KMS-11 (cell line): ENCODE results near the gene TAX1BP1.

Experiments
- H2AFZ ChIP-seq: fragments of 200-600 bp; sonication (generic); 2 replicates; pipeline ENCODE4 v1.6.1; 2016; ENCODE audit warnings: antibody characterized with exemption, mixed run types, low read depth
- H3K27ac ChIP-seq: fragments of 200-600 bp; sonication (generic); 2 replicates; pipeline ENCODE4 v1.6.1; 2016; ENCODE audit warnings: mild to moderate bottlenecking, mixed run types
- H3K27me3 ChIP-seq: fragments of 200-600 bp; sonication (generic); 2 replicates; pipeline ENCODE4 v1.6.1; 2017; ENCODE audit warnings: mild to moderate bottlenecking, low read depth, mixed run types, moderate library complexity; ENCODE audit not compliant: insufficient read depth
- H3K36me3 ChIP-seq: fragments of 200-600 bp; sonication (generic); 2 replicates; pipeline ENCODE4 v1.6.1; 2017; ENCODE audit warnings: mild to moderate bottlenecking, mixed run types; ENCODE audit not compliant: insufficient read depth
- H3K4me1 ChIP-seq: fragments of 200-600 bp; sonication (generic); 2 replicates; pipeline ENCODE4 v1.6.1; 2016; ENCODE audit warnings: mild to moderate bottlenecking, low read depth, mixed run types; ENCODE audit not compliant: poor library complexity, severe bottlenecking
- H3K4me2 ChIP-seq: fragments of 200-600 bp; sonication (generic); 2 replicates; pipeline ENCODE4 v1.7.0; 2016; ENCODE audit warnings: mild to moderate bottlenecking, mixed run types
- H3K4me3 ChIP-seq: fragments of 200-600 bp; sonication (generic); IDR thresholded peaks from 2 replicates; pipeline ENCODE4 v1.6.1; 2017; ENCODE audit warnings: low read depth, low read length, mixed read lengths; ENCODE audit not compliant: insufficient read depth
- H3K79me2 ChIP-seq: fragments of 200-600 bp; sonication (generic); 2 replicates; pipeline ENCODE4 v1.6.1; 2016; ENCODE audit warnings: low read depth, mixed run types; ENCODE audit not compliant: insufficient read depth
- H3K9ac ChIP-seq: fragments of 200-600 bp; sonication (generic); 2 replicates; pipeline ENCODE4 v1.6.1; 2016; ENCODE audit warnings: mild to moderate bottlenecking, mixed run types
- H4K20me1 ChIP-seq: fragments of 200-600 bp; sonication (generic); 2 replicates; pipeline ENCODE4 v1.6.1; 2016; ENCODE audit warnings: mild to moderate bottlenecking, mixed run types; ENCODE audit not compliant: insufficient read depth
- CTCF ChIP-seq: fragments of 200-600 bp; sonication (generic); conservative IDR thresholded peaks from 2 replicates; pipeline ENCODE4 v1.6.1; 2017; ENCODE audit warnings: low read depth, mild to moderate bottlenecking, antibody characterized with exemption, low read length, moderate library complexity, mixed read lengths

The TAX1BP1 gene

DNA sequence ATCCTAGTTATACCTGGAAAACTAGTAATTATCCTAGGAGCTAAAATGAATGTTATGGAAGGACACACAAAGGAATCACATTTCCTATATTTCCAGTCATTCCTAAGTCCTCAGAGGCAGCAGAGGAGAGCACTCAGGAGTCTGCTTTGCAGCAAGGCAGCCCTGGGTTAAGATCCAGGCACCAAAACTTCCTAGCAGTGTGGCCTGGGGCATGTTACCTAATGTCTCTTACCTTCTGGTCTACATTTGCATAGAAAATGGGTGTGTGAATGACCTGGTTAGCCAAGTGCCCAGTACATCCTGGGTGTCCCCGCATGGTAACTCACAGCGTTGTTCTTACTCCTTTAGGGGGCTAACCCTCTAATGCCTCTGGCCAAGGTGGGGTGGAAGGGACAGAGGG lies 135.9 kb downstream of the TAX1BP1 start:
- no peak overlapping the region for H3K27ac ChIP-seq
- no peaks in the 10 kb centered on the region for H3K4me1 ChIP-seq
- no peak for TF ChIP-seq CTCF

GRCh38 chr7:27876756-27877155 lies 136.8 kb downstream of the TAX1BP1 start:
- Histone ChIP-seq H3K36me3 (no peaks in the 10 kb centered on the region), H3K9ac (no peak overlapping the region), H3K79me2 (no peaks in the 10 kb centered on the region), H3K4me1 (no peaks in the 10 kb centered on the region), H3K4me3 (no peak overlapping the region), H3K27me3 (no peaks in the 10 kb centered on the region), H2AFZ (no peak overlapping the region), H4K20me1 (no peaks in the 10 kb centered on the region), H3K27ac (no peak overlapping the region), H3K4me2 (no peak overlapping the region)
- no peak for TF ChIP-seq CTCF

More for the DNA sequence above, 135.9 kb downstream of the TAX1BP1 start:
- no peaks in the 10 kb centered on the region for H3K79me2 ChIP-seq
- H3K4me3 ChIP-seq = no peak overlapping the region
- H3K36me3 ChIP-seq = no peaks in the 10 kb centered on the region
- H4K20me1 ChIP-seq = no peaks in the 10 kb centered on the region
- H2AFZ ChIP-seq = no peak overlapping the region
- H3K4me2 ChIP-seq = no peak overlapping the region
- no peaks in the 10 kb centered on the region for H3K27me3 ChIP-seq
- no peak overlapping the region for H3K9ac ChIP-seq
